Gastrocnemius medialis (tissue), 4 donors: ENCODE data around the gene PPT2. TPM values are rescaled to one million over a fixed set of nuclear protein-coding genes. Genes with fewer than 3 reads are reported as not detected.

ENCODE experiments used
- ATAC-seq, 2 donors: fragments of 150-250 bp; one replicate each; pipeline ENCODE4 v1.9.1; 2016
- DNase-seq, 2 donors: peaks; one replicate each; pipeline ENCODE4 v3.0.0-alpha.2; 2019
- H3K27ac ChIP-seq, 4 donors: fragments of 200-600 bp; sonication (generic); 1 replicate in 1 of 4; 2 replicates in 3 of 4; pipeline ENCODE4 v1.5.1; 2016 to 2018; ENCODE audit warnings: mild to moderate bottlenecking in 2 of 4, moderate library complexity in 1 of 4
- H3K27me3 ChIP-seq, 3 donors: fragments of 200-600 bp; sonication (generic) in 2 of 3; 1 replicate in 1 of 3; 2 replicates in 2 of 3; pipeline versions ENCODE4 v1.5.1 to v1.6.0; 2016 to 2019; ENCODE audit warnings: mild to moderate bottlenecking in 1 of 3, moderate library complexity in 1 of 3
- H3K36me3 ChIP-seq, 2 donors: fragments of 200-600 bp; sonication (generic) in 1 of 2; one replicate each; pipeline ENCODE4 v1.5.1; 2017 to 2018
- H3K4me1 ChIP-seq, 2 donors: fragments of 200-600 bp; sonication (generic) in 1 of 2; one replicate each; pipeline ENCODE4 v1.5.1; 2016 to 2017; ENCODE audit warnings: mild to moderate bottlenecking in 2 of 2
- H3K4me3 ChIP-seq, 4 donors: fragments of 200-600 bp; sonication (generic) in 3 of 4; 1 replicate in 1 of 4; 2 replicates in 3 of 4; pipeline ENCODE4 v1.5.1; 2016 to 2019; ENCODE audit warnings: mild to moderate bottlenecking in 2 of 4
- H3K9me3 ChIP-seq, 3 donors: fragments of 200-600 bp; sonication (generic) in 2 of 3; 1 replicate in 1 of 3; 2 replicates in 2 of 3; pipeline ENCODE4 v1.5.1; 2016 to 2019
- CTCF ChIP-seq, 5 experiments: fragments of 450-650 bp in 3 of 5; fragments of 200-600 bp in 2 of 5; sonication (generic) in 2 of 5; IDR thresholded peaks in 4 of 5; conservative IDR thresholded peaks in 1 of 5; 1 replicate in 4 of 5; 2 replicates in 1 of 5; pipeline ENCODE4 v1.5.1; 2016 to 2019; ENCODE audit warnings: antibody characterized with exemption in 5 of 5, mild to moderate bottlenecking in 3 of 5, moderate library complexity in 3 of 5
- POLR2A ChIP-seq, 2 donors: fragments of 450-650 bp; IDR thresholded peaks; one replicate each; pipeline ENCODE4 v1.6.1; 2017; ENCODE audit warnings: antibody characterized with exemption in 2 of 2, mild to moderate bottlenecking in 2 of 2, moderate library complexity in 2 of 2
- in situ Hi-C, 4 donors: fragments of 200-750 bp; cut with MboI; loops; one replicate each; pipeline versions ENCODE4 v1.15.0 to v1.8.0; 2017; ENCODE audit warnings: low sequenced_read_pairs in 4 of 4
- intact Hi-C: fragments of 100-400 bp; cut with DNase I; formaldehyde crosslinking; loops from one replicate; pipeline ENCODE4 v1.15.1; 2023; ENCODE audit warnings: low total_unique reads
- total RNA-seq, 4 donors: library from RNA; depleted of rRNA; stranded (reverse); fragments of >200 nt; gene quantifications; one replicate each; pipeline versions ENCODE4 v1.1.0 to v1.2.3, GENCODE V29; 2016

PPT2 gene
- total RNA-seq, 4 donors from 2014 or later: 16.2 to 72.7 (median 21.4) TPM

DNA sequence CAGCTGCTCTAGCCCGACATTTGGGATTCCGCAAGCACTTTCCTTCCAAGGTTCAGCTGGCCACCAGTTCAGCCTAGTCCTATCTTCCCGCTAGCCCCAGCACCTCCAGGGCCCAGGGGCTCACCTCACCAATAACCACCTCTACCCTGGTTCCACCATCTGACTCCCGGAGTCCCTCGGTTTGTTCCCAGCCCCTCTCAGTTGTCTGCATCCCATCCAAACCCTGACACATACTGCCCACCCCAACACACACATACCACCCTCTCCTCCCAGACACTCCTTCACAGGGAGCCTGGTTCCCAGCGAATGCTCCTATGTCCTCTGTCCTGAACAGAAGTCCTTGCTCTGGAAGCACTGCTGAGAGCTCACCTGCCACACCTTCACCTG is 45.2 kb upstream of the PPT2 start:
- no peaks in the 10 kb centered on the region for H3K9me3 ChIP-seq
- in situ Hi-C loops: no loop called here
- H3K4me1 ChIP-seq: peaks cover 19 to 28% of the 10 kb centered on the region in 2 donors
- H3K4me3 ChIP-seq: peak overlapping the region; percentile 42 to 48 (median 44)
- peak overlapping the region; percentile 64 to 77 (median 71) for H3K27ac ChIP-seq
- H3K36me3 ChIP-seq: no peaks in the 10 kb centered on the region
- H3K27me3 ChIP-seq: peaks cover 4 to 20% (median 7%) of the 10 kb centered on the region in 3 donors
- intact Hi-C loops: no loop called here
- ATAC-seq: peak in 1 of 2 donors; percentile 2
- TF ChIP-seq POLR2A (IDR thresholded peaks at IDR 0.05): no peak
- TF ChIP-seq CTCF (IDR thresholded peaks at IDR 0.05 in 4 of 5, conservative IDR thresholded peaks at IDR 0.05 in 1 of 5): no peak
- DNase-seq: no peak

DNA sequence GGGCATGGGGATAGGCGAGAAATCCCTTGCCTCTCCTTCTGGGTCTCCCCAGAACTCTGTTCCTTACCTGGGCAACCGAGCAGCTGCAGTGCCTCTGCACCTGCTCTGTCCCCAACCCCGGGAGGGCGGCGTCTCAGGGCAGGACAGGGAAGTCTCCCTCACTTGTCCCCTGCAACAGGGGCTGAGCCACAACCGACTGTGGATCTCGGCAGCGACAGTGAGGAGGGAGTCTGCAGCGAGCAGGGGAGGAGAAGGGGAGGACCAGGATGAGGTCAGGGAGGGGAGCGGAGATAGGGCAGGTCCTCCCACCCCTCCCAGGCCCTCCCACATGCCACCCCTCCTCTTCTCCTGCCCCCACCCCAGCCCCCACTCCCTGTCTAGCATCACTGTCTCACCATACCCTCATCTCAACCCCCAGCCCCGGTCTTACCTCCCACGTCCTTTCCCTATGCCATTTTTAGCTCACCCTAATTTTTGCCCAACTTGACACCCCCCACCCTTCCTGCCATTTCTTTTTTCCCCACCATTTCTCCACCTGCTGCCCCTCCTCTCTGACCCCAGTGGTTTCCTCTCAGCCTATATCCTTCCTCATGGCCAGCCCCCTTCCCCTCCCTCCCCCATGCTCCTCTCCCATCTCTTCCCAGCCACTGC is 44.7 kb upstream of the PPT2 start, which contains the start of gene TNXB:
Gene TNXB (minus strand): TSS at position 225 of the 651 bp plus-strand sequence. CDS start 11,140 bp downstream, outside the sequence.
- intact Hi-C loops: no loop called here
- in situ Hi-C loops: no loop called here
- DNase-seq (peak in 1 of 2 donors; percentile 43), ATAC-seq (peak in 1 of 2 donors; percentile 17)
- Histone ChIP-seq H3K27me3 (peaks cover 4 to 20% (median 7%) of the 10 kb centered on the region in 3 donors), H3K27ac (peak within 1 kb of the TSS; percentile 64 to 77 (median 71)), H3K4me3 (peak within 1 kb of the TSS; percentile 42 to 48 (median 44)), H3K9me3 (no peaks in the 10 kb centered on the region), H3K36me3 (no peaks in the 10 kb centered on the region), H3K4me1 (peaks cover 23 to 33% of the 10 kb centered on the region in 2 donors)
- TF ChIP-seq POLR2A (IDR thresholded peaks at IDR 0.05) (no peak), CTCF (IDR thresholded peaks at IDR 0.05 in 4 of 5, conservative IDR thresholded peaks at IDR 0.05 in 1 of 5) (no peak)

GRCh38 chr6:32109765-32110160 is 44.2 kb upstream of the PPT2 start:
- no peak overlapping the region for H3K4me3 ChIP-seq

DNA sequence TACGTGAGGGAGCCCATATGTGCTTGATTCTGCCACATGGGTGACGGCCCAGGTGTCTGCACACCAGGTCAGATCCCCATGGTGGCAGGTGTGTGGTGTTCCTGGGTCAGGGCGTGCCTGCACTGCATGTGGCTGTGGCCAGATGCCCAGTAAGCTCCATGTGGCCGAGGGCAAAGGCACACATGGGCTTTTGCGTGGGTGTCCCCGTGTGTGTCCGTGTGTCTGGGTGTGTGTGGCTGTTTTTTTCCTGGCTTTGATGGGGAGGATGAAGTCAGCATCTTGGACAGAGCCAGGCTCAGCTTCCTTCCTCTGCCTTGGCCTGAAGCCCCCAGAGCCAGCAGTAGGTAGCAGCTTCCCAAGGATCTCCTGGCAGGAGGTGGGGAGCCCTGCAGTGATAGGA is 43.3 kb upstream of the PPT2 start:
- in situ Hi-C loops (no loop called here), intact Hi-C loops (loop anchor here (10.0 kb wide), 1 partner anchor 66 kb away; no protein-coding TSS in a partner anchor)
- no peak for DNase-seq
- Histone ChIP-seq H3K36me3 (peaks cover 0 to 11% of the 10 kb centered on the region in 2 donors), H3K27me3 (peaks cover 4 to 20% (median 7%) of the 10 kb centered on the region in 3 donors), H3K27ac (peak overlapping the region; percentile 64 to 77 (median 71)), H3K9me3 (no peaks in the 10 kb centered on the region), H3K4me1 (peaks cover 23 to 34% of the 10 kb centered on the region in 2 donors), H3K4me3 (no peak overlapping the region)
- ATAC-seq: no peak
- TF ChIP-seq CTCF (IDR thresholded peaks at IDR 0.05 in 4 of 5, conservative IDR thresholded peaks at IDR 0.05 in 1 of 5) (no peak), POLR2A (IDR thresholded peaks at IDR 0.05) (no peak)

More at GRCh38 chr6:32109765-32110160, 44.2 kb upstream of the PPT2 start:
- H3K9me3 ChIP-seq: no peaks in the 10 kb centered on the region
- H3K27ac ChIP-seq: peak overlapping the region; percentile 64 to 77 (median 71)
- intact Hi-C loops (loop anchor here (10.0 kb wide), 1 partner anchor 65 kb away; no protein-coding TSS in a partner anchor), in situ Hi-C loops (no loop called here)
- H3K4me1 ChIP-seq: peaks cover 25 to 34% of the 10 kb centered on the region in 2 donors
- peaks cover 4 to 20% (median 7%) of the 10 kb centered on the region in 3 donors for H3K27me3 ChIP-seq
- no peak for TF ChIP-seq POLR2A (IDR thresholded peaks at IDR 0.05)
- H3K36me3 ChIP-seq: peaks cover 0 to 2% of the 10 kb centered on the region in 2 donors
- ATAC-seq (no peak), DNase-seq (no peak)

DNA sequence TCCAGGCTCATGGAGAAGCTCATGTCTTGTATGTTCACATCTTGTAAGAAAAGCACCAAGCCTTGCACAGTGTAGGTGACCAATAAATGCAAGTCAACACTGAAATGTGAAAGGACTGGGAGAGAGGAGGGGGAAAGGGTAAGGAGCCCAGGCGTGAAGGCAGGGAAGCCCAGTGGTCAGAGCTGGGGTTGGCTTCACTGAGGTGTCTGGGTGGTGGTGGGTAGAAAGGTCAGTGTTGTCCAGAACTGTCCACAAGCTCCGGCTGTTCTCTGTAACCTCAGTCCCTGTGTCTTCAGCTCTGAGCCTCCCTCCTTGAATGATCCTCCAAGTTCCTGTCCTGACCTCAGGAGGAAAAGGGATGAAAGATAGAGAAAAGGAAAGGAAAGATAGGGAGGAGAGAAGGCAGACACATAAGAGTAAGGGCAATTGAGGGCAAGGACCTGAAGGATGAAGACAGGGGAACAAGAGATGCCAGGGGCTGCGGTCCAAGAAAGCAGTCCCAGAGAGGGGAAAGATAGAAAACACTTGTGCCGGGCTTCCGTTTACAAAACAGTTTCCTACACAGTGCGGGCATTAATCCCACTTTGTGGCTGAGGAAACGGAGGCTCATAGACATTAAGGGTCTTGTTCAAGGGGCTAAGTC is 42.4 kb upstream of the PPT2 start:
- intact Hi-C loops: loop anchor here (2.0 to 10.0 kb wide), 2 partner anchors 25 to 67 kb away; no protein-coding TSS in a partner anchor
- peaks cover 21 to 34% of the 10 kb centered on the region in 2 donors for H3K4me1 ChIP-seq
- no peak for TF ChIP-seq CTCF (IDR thresholded peaks at IDR 0.05 in 4 of 5, conservative IDR thresholded peaks at IDR 0.05 in 1 of 5)
- TF ChIP-seq POLR2A (IDR thresholded peaks at IDR 0.05): no peak
- peak in 1 of 2 donors; percentile 73 for DNase-seq
- no peaks in the 10 kb centered on the region for H3K9me3 ChIP-seq
- H3K27ac ChIP-seq: peak overlapping the region; percentile 64 to 77 (median 71)
- in situ Hi-C loops: no loop called here
- H3K36me3 ChIP-seq: peaks cover 0 to 20% of the 10 kb centered on the region in 2 donors
- ATAC-seq: no peak
- H3K27me3 ChIP-seq: peaks cover 4 to 20% (median 7%) of the 10 kb centered on the region in 3 donors
- no peak overlapping the region for H3K4me3 ChIP-seq
